ENCODE data around the gene PANK1.
"Not testable (repeated sequence)": the region's sequence is repeated elsewhere in the genome, so short reads cannot be mapped to it uniquely, and the experiment has no call there.

Gene PANK1

GRCh38 chr10:89651916-89652573 lies 7.0 kb upstream of the PANK1 start:
- no peak for DNase-seq

GRCh38 chr10:89651205-89651915 lies 6.3 kb upstream of the PANK1 start:
- no peak for DNase-seq

DNA sequence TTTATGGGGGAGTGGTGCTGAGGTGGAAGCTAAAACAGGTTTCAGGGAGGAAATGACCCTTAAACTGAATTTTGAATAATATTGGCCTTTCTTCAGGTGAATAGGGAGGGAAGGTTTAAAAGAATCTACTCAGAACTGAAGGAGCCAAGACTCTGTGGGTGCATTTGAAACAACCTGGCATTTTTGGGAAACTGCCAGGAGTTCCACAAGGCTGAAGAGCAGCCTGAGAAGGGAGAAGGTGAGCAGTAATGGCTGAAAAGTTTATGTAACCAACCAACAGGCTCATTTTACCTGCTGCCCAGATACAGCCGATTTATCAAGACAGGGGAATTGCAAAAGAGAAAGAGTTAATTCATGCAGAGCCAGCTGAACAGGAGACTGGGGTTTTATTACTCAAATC lies 4.0 kb upstream of the PANK1 start:
- no peak for DNase-seq

- DNase-seq = no peak
Observed at GRCh38 chr10:89648074-89648473, 3.0 kb upstream of the PANK1 start.

DNA sequence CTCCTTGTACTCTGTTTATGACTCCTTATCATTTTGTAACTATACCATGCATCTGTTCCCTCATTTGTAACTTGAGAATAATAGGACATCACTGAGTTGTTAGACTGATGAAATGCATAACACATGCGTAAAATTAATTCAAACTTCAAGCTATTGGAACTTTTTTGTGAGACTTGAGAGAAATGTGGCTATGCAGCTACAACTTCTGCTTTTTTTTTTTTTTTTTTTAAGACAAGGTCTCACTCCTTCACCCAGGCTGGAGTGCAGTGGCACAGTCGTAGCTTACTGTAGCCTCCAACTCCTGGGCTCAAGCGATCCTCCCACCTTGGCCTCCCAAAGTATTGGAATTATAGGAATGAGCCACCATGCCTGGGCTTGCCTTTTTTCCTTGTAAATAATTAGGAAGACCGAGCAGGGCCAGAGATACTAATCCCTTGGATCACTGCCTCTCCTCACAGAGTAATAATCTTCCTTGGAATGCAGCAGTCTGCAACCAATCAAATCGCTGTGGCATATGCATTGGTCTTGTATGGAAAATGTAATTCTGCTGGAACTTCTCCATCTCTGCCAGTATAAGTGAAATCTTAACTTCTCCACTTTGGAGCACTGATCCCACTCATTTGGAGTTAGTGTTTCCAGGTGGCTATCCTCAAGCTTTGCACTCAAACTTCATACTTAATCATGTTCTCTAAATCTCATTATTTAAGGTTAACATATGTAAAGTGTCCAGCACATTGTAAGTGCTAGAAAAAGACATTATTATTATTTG lies 2.0 kb upstream of the PANK1 start:
- DNase-seq = no peak

- no peak for DNase-seq
Observed at GRCh38 chr10:89645742-89646172, 715 bp upstream of the PANK1 start.

DNA sequence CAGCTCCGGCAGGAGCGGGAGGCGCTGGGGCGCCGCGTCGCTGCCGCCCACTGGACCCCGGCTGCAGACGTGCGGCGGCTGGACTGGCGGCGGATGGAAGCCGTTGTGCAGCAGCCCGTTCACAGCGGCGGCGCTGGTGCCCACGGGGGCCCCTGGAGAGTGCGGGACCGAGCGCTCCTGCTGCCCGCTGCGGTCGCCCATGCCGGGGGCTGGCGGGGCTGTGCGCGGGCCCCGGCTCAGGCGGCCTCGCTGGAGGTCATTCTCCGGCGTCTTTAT lies 413 bp downstream of the PANK1 start:
- DNase-seq = no peak

GRCh38 chr10:89643812-89644690 lies 991 bp downstream of the PANK1 start:
- DNase-seq = peak; percentile 94

DNA sequence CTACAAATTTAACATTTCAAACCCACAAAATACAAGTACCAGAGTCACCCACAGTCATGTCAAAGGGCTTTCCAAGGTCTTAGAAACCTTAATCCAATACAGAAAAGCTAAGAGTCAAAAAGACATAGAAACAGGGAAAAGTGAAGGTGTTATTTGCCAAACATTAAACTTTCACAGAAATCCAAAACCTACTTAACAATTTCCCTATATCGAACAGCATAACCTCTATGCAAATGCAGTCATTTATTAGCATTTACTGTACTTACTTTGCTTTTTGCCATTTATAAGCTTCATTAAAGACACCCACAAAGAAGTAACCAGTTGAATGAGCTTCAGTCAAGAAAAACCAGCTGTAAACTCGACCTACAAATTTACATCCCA lies 1.6 kb downstream of the PANK1 start:
- DNase-seq = no peak

- no peak for DNase-seq
Observed at GRCh38 chr10:89642193-89642592, 2.8 kb downstream of the PANK1 start.

GRCh38 chr10:89640241-89640640 lies 4.8 kb downstream of the PANK1 start:
- no peak for DNase-seq

- DNase-seq = no peak
Observed at GRCh38 chr10:89639326-89639725, 5.7 kb downstream of the PANK1 start.

DNA sequence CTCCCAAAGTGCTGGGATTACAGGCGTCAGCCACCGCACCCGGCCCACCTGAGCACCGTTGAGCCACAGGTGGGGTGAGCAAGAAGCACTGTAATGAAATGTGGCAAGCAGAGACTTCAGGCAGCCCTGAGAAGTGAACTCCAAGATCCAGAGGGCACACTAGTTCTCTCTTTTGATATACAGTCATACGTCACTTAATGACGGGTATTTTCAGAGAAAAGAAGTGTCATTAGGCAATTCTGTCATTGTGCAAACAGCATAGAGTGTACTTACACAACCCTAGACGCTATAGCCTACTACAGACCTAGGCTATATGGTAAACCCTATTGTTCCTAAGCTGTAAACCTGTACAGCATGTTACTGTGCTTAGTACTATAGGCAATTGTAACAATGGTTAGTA lies 7.9 kb downstream of the PANK1 start:
- DNase-seq = no peak

DNA sequence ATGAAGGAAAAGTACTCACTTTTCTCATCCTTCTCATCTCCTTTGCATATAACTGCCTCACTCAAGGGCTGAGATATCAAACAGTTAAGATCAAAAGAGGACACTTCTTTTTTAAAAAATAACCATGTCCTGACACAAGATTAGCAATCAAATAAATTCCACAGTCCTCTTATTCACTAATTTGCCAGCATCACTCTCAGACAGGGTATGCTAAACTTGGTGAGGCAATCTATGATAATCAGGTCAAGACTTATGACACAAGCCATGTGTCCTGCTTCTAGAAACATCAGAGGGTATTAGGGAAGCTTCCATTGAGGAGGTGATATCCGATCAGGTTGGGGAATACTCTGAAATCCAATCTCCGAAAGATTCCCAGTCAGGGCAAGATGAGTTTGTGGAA lies 10.4 kb downstream of the PANK1 start:
- DNase-seq = no peak

- DNase-seq = no peak
Observed at GRCh38 chr10:89633484-89633883, 11.6 kb downstream of the PANK1 start.

DNA sequence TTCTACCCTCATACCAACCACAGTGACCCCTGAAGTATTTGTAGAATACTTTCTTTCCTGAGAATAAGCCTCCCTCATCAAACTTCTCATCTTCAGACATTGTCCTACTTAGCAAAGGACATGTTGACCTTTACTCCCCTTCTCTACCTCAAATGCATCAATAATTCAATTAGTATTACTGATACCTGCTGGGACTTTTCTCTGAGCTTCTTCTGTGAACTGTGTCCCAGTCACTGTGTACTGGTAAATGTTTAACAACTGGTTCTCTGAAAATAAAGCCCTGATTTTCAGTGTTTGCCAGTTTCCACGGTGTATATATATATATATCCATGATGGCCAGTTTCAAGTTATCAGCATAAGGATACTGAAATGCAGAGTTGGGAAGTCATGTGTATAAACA lies 12.2 kb downstream of the PANK1 start:
- no peak for DNase-seq

- DNase-seq = no peak
Observed at GRCh38 chr10:89627830-89628229, 17.2 kb downstream of the PANK1 start.

DNA sequence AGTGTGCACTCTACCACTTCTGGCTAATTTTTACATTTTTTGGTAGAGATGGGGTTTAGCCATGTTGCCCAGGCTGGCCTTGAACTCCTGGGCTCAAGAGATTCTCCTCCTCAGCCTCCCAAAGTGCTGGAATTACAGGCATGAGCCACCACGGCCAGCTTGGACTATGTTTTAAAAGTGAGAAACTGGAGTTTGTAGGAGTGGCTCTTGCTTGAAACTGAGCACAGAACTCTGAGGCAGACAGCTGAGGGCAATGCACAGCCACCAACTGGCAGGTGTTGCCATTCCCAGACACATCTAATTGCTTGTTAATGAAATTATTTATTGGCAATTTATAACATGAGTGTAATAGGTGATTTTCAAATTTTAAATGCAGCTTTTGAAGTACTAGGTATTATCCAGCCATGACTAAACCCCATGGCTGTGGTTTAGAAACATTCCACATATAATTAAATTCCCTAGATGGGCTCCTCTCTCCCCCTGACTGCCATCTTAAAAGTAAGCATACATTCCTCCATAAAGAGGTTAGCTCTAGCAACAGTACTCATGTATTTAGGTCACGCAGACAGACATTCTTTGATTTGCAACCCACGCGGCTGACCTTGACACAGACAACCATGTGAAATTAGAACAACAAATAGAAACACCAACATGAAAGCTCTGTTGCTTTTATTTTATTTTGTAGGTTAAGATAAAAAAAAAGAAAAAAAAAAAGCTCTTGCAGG lies 19.8 kb downstream of the PANK1 start:
- no peak for DNase-seq

- DNase-seq = no peak
Observed at GRCh38 chr10:89624020-89624419, 21.0 kb downstream of the PANK1 start.

DNA sequence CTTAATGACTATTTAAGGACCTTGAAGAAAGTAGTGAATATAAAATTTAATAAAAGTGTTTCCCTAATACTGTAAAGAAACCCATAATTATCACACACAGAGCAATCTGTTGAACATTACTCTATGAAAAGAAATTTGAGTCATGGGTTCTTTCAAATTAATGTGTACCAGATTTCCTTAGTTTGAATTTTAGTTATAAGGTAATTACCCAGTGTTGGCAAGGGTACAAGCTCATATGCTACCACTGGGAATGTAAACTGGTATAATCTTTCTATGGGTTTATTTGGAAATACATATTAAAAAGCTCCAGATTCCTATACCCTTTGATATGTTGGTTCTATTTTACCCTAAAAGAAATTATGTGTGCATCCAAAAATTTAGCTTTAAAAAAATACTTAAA lies 22.9 kb downstream of the PANK1 start:
- DNase-seq = no peak

DNA sequence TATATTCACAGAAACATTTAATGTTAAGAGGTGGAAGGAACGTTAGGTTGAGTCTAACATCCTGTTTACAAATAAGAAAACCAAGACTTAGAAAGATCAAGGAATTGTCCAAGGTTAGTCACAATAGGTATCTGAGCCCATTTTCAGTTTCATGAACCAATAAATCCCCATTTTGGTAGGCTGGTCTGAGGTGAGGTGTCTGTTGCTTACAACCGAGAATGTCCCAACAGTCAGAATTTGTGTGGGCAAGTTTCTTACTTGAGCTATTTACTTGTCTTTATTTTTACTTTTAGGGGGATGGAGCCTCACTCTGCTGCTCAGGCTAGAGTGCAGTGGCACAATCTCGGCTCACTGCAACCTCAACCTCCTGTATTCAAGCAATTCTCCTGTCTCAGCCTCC lies 23.6 kb downstream of the PANK1 start:
- DNase-seq = no peak

DNA sequence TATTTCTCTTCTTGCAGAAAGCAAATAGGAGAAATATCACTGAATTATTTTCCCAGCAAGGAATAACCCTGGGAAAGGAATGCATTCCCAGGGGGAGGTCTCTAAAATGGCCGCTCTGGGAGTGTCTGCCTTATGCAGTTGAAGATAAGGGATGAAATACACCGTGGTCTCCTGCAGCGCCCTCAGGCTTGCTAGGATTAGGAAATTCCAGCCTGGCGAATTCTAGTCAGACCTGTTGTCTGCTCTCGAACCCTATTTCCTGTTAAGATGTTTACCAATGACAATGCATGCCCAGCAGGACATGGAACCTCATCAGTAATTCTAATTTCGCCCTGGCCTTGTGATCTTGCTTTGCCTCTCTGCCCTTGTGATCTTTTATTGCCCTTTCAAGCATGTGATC lies 24.7 kb downstream of the PANK1 start:
- not testable (repeated sequence) for DNase-seq

- no peak for DNase-seq
Observed at GRCh38 chr10:89615824-89616223, 29.2 kb downstream of the PANK1 start.

Measured in NCI-H1436 (cell line).